Erythroblast (primary cell): ENCODE measurements around the gene ZNF786.

Experiments
- GATA1 ChIP-seq: IDR thresholded peaks from 2 replicates; pipeline ENCODE4 v1.6.1; 2011; ENCODE audit warnings: low read depth, mild to moderate bottlenecking, control low read depth, low read length, moderate library complexity
- POLR2A ChIP-seq: IDR thresholded peaks from 2 replicates; pipeline ENCODE4 v1.6.1; 2011; ENCODE audit warnings: mild to moderate bottlenecking, low read length

DNA sequence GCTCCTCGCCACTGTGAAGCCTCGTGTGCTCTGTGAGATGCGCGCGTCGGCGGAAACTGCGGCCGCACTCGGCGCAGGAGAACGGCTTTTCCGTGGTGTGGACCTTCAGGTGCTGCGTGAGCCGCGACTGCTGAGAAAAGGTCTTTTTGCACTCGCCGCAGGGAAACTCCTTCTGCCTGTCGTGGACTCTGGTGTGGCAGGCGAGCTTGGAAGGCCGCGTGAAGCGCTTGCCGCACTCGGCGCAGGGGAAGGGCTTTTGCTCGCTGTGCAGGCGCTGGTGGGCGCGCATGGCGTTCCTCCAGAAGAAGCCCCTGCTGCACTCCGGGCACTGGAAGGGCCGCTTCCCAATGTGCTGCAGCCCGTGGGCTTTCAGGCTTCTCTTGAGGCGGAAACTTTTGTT lies 13.7 kb upstream of the ZNF786 start:
- no peak for TF ChIP-seq POLR2A
- no peak for TF ChIP-seq GATA1
